Measurements from ENCODE around the gene RAB14.

RAB14 gene

GRCh38 chr9:121201738-121202533, at the start of gene RAB14:
TSS of gene RAB14 (minus strand) at chr9:121201869. CDS start at chr9:121193412, 8,457 bp downstream.
- in situ Hi-C loops (cut with HindIII; ENCODE audit: low sequenced_read_pairs) = no loop called here

DNA sequence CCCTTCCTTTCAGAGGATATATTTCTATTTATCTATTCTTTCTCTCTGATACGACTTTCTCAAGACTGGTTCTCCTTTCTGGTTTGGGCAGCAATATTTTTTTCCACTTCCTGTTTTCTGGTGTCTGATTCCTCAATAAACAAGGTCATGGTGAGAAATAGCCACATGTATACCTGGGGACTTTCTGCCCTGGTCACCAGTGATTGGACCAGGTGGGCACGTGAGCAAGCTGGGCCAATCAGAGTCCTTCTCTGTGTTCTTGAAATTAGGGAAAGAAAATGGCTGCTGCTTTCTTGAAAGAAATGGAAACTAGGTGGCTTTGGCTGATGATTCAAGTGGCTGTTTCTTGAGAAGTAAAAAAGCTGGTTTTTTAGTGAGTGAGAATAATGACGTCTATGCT, 47.9 kb upstream of the RAB14 start:
- in situ Hi-C loops (cut with HindIII; ENCODE audit: low sequenced_read_pairs) = no loop called here

DNA sequence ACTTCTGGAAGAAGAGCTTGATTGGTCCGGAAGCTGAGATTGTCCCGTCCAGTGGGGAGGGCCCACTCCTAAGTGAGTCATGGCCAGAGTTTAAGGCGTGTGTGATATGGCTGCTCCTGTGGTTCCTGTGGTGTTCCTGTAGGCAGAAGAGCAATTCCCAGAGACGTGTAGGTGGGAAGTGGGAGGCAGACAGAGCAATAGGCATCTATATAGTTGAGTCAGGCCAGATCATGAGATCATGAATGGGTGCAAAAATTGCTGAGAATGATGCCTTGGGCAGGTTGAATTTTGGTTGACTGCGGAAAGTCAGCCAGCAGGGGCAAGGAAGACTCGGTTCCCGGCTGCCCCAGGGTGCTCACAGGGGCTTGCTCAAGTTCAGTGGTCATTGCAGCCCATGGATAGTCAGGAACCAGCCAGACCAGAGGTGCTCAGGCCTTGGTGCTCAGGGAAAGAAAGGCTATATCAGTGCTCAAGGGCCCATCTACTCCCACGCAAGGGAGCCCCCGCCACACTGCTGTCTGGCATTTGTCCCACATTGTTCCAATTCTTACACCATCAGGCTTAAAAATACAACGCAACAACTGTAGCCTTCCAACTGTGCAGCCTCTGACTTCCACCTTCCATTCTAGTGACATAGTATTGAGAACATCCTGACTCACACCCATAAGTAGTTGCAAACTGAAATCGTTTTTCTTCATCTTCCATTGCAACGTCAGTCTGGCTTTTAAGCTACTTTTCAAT, 45.3 kb upstream of the RAB14 start:
- in situ Hi-C loops (cut with HindIII; ENCODE audit: low sequenced_read_pairs) = no loop called here

GRCh38 chr9:121242959-121243346, 41.3 kb upstream of the RAB14 start:
- in situ Hi-C loops (cut with HindIII; ENCODE audit: low sequenced_read_pairs) = no loop called here

DNA sequence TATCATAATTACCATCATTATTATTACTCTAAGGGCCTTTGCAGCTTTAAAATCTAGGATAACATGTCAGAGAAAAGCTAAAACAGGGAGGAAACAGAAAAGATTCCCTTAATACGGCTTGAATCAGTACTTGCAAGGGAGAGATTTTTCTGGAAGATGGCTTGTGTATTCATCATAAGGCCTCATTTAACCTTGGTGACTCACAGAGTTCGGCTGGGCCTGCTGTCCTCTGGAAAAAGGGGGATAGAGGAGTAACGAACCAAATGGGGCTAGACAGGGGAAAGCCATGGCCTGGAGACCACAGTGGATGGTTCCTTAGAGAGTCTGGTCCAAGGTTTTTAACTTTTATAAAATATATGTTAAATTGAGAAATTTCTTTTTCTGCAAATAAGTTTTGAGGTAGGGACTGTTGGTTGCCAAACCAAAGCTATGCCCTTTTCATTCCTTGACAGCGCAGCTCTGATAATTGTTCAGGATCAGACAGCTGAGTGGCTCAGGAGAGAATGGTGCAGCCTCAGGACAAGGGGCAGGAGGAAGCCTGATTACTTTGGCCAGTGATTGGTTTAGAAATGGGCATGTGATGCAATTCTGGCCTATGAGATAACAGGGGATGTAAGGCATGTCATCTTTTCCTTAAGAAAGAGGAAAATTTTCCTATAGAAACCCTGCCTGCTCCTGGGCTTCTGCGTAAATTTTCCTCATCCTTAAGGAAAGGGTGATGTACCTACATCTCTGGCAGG, 40.7 kb upstream of the RAB14 start:
- in situ Hi-C loops (cut with HindIII; ENCODE audit: low sequenced_read_pairs) = no loop called here

GRCh38 chr9:121240472-121241135, 38.9 kb upstream of the RAB14 start:
- in situ Hi-C loops (cut with HindIII; ENCODE audit: low sequenced_read_pairs) = no loop called here

GRCh38 chr9:121239851-121240250, 38.2 kb upstream of the RAB14 start:
- in situ Hi-C loops (cut with HindIII; ENCODE audit: low sequenced_read_pairs) = loop anchor here (10.0 kb wide), 1 partner anchor 165 kb away; no protein-coding TSS in a partner anchor

- in situ Hi-C loops (cut with HindIII; ENCODE audit: low sequenced_read_pairs) = loop anchor here (10.0 kb wide), 1 partner anchor 166 kb away; no protein-coding TSS in a partner anchor
Measured at GRCh38 chr9:121239071-121239470, 37.4 kb upstream of the RAB14 start.

- in situ Hi-C loops (cut with HindIII; ENCODE audit: low sequenced_read_pairs) = loop anchor here (10.0 kb wide), 1 partner anchor 167 kb away; no protein-coding TSS in a partner anchor
Measured at GRCh38 chr9:121237916-121238315, 36.2 kb upstream of the RAB14 start.

DNA sequence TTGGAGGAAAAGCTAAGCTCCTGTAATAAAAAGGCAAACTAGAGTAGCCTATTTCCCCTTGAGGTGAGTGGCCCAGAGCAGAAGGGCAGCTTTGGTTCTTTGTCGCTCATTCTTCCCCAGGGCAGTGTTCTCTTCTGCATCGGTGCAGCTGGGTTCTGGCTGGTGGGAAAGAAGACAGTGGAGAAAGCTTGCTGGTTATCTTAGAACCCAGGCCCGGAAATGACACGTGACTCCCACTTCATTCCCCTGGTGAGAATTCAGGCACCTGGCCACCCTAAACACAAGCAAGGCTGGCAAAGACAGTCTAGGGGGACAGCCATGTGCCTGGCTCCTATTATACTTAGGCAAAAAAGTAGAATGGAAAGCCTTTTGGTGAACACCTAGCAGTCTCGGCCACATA, 33.8 kb upstream of the RAB14 start:
- in situ Hi-C loops (cut with HindIII; ENCODE audit: low sequenced_read_pairs) = loop anchor here (10.0 kb wide), 1 partner anchor 169 kb away; no protein-coding TSS in a partner anchor

- in situ Hi-C loops (cut with HindIII; ENCODE audit: low sequenced_read_pairs) = loop anchor here (10.0 kb wide), 1 partner anchor 170 kb away; no protein-coding TSS in a partner anchor
Measured at GRCh38 chr9:121234832-121235161, 33.1 kb upstream of the RAB14 start.

- in situ Hi-C loops (cut with HindIII; ENCODE audit: low sequenced_read_pairs) = loop anchor here (10.0 kb wide), 1 partner anchor 171 kb away; no protein-coding TSS in a partner anchor
Measured at GRCh38 chr9:121233906-121234831, 32.5 kb upstream of the RAB14 start.

GRCh38 chr9:121232251-121232650, 30.6 kb upstream of the RAB14 start:
- in situ Hi-C loops (cut with HindIII; ENCODE audit: low sequenced_read_pairs) = loop anchor here (10.0 kb wide), 1 partner anchor 173 kb away; no protein-coding TSS in a partner anchor

GRCh38 chr9:121230256-121230655, 28.6 kb upstream of the RAB14 start:
- in situ Hi-C loops (cut with HindIII; ENCODE audit: low sequenced_read_pairs) = loop anchor here (10.0 kb wide), 1 partner anchor 175 kb away; no protein-coding TSS in a partner anchor

GRCh38 chr9:121227862-121228261, 26.2 kb upstream of the RAB14 start:
- in situ Hi-C loops (cut with HindIII; ENCODE audit: low sequenced_read_pairs) = loop anchor here (5.0 kb wide), 1 partner anchor 39 kb away; the partner anchor contains the start of gene GSN

- in situ Hi-C loops (cut with HindIII; ENCODE audit: low sequenced_read_pairs) = loop anchor here (5.0 kb wide), 1 partner anchor 41 kb away; the partner anchor contains the start of gene GSN
Measured at GRCh38 chr9:121226175-121226574, 24.5 kb upstream of the RAB14 start.

- in situ Hi-C loops (cut with HindIII; ENCODE audit: low sequenced_read_pairs) = loop anchor here (5.0 kb wide), 1 partner anchor 42 kb away; the partner anchor contains the start of gene GSN
Measured at GRCh38 chr9:121225240-121225639, 23.6 kb upstream of the RAB14 start.

DNA sequence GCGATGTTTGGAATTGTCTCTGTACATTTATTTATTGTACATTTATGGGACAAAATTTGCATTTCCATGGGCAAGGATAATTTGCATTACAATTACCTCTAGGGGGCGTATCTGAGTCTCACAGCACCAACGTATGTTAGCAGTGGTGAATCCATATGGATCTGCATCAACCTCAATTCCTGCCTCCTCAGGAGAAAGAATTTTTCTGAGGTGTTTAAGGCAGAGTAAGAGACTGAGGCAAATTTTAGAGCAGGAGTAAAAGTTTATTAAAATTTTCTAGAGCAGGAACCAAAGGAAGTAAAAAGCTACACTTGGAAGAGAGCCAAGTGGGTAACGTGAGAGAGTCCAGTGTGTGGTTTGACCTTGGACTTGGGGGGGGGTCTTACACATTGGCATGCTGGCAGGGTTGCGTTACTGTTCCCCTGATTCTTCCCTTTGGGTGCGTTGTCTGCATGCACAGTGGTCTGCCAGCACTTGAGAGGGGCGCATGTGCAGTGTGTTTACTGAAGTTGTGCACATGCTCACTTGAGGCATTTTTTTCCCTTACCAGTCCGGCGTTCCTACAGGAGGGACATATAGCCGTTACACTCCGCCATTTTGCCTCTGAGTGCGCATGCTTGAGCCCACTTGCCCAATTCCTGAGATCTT, 21.0 kb upstream of the RAB14 start:
- in situ Hi-C loops (cut with HindIII; ENCODE audit: low sequenced_read_pairs) = no loop called here

DNA sequence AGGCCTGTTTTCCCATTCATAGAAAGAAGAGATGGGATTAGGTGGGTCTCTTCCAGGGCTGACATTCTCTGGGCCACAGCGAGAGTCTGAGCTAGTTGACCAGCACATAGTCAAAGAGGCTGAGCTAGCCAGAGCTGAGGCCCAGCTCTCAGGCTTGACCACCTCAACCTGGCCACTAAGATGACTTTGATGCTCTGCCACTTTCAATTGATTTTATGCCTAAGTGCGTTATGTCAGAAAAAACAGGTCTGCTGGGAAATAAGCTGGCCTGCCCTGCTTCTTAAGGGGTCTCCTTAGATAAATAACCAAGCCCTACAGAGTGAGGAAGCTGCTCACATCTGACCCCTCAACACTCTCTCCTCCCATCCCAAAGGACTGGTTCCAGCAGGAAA, 20.0 kb upstream of the RAB14 start:
- in situ Hi-C loops (cut with HindIII; ENCODE audit: low sequenced_read_pairs) = no loop called here

All from endothelial cell of hepatic sinusoid (primary cell).